HEK293 (cell line): Measurements from ENCODE around the gene GINS1.

Experiments used
- CTCF ChIA-PET: fragments of 350-600 bp; formaldehyde crosslinking; extraction: SDS; loops from one replicate; lab custom pipeline; 2021; ENCODE audit warnings: antibody characterized with exemption; lab: Yijun Ruan, JAX
- POLR2A ChIA-PET: fragments of 300-600 bp; formaldehyde crosslinking; extraction: SDS; loops from one replicate; lab custom pipeline; 2020; ENCODE audit warnings: antibody characterized with exemption, inconsistent platforms; lab: Yijun Ruan, JAX
- H3K27ac ChIP-seq: fragments of 200-500 bp; sonication (Bioruptor generic); 2 replicates; pipeline ENCODE4 v1.5.1; 2014; ENCODE audit warnings: low read depth, low read length, control low read depth, inconsistent platforms; ENCODE audit errors: extremely low read depth
- H3K36me3 ChIP-seq, 2 experiments: fragments of 200-500 bp in 1 of 2; sonication (Bioruptor generic) in 1 of 2; 1 replicate in 1 of 2; 2 replicates in 1 of 2; pipeline ENCODE4 v1.5.1; 2014 to 2017; ENCODE audit warnings: inconsistent platforms in 2 of 2, low read length in 2 of 2; ENCODE audit not compliant: control insufficient read depth in 2 of 2, insufficient read depth in 1 of 2
- H3K4me1 ChIP-seq: fragments of 200-500 bp; sonication (Bioruptor generic); 2 replicates; pipeline ENCODE4 v1.5.1; 2014; ENCODE audit warnings: mild to moderate bottlenecking, low read length, inconsistent platforms; ENCODE audit not compliant: control insufficient read depth, insufficient read depth
- H3K4me3 ChIP-seq: 2 replicates; pipeline ENCODE4 v1.5.1; 2011; ENCODE audit warnings: low read depth, mild to moderate bottlenecking, control low read depth, low read length, moderate library complexity
- H3K9me3 ChIP-seq: fragments of 200-500 bp; sonication (Bioruptor generic); 2 replicates; pipeline ENCODE4 v1.5.1; 2014; ENCODE audit warnings: low read depth, low read length, inconsistent platforms; ENCODE audit not compliant: control insufficient read depth, insufficient read depth
- BCL11B ChIP-seq: fragments of 450-650 bp; formaldehyde crosslinking; IDR thresholded peaks from 2 replicates; pipeline ENCODE4 v1.5.1; 2016; ENCODE audit warnings: low read depth, missing biosample characterization, missing genetic modification characterization
- INSM2 ChIP-seq: fragments of 450-650 bp; formaldehyde crosslinking; IDR thresholded peaks from 2 replicates; pipeline ENCODE4 v1.5.1; 2016; ENCODE audit warnings: missing biosample characterization, missing genetic modification characterization
- MYNN ChIP-seq: fragments of 450-650 bp; formaldehyde crosslinking; IDR thresholded peaks from 2 replicates; pipeline ENCODE4 v1.5.1; 2016; ENCODE audit warnings: missing biosample characterization, missing genetic modification characterization, borderline replicate concordance
- MZF1 ChIP-seq: fragments of 450-650 bp; formaldehyde crosslinking; IDR thresholded peaks from 2 replicates; pipeline ENCODE4 v1.5.1; 2017; ENCODE audit warnings: missing biosample characterization, missing genetic modification characterization, borderline replicate concordance
- PRDM2 ChIP-seq: fragments of 450-650 bp; formaldehyde crosslinking; IDR thresholded peaks from 2 replicates; pipeline ENCODE4 v1.5.1; 2016; ENCODE audit warnings: missing biosample characterization, missing genetic modification characterization, borderline replicate concordance
- TSHZ1 ChIP-seq: fragments of 450-650 bp; formaldehyde crosslinking; IDR thresholded peaks from 2 replicates; pipeline ENCODE4 v1.5.1; 2016; ENCODE audit warnings: missing biosample characterization, missing genetic modification characterization, borderline replicate concordance
- ZBTB20 ChIP-seq: fragments of 450-650 bp; formaldehyde crosslinking; IDR thresholded peaks from 2 replicates; pipeline ENCODE4 v1.5.1; 2016; ENCODE audit warnings: missing biosample characterization, missing genetic modification characterization
- ZFHX2 ChIP-seq: fragments of 450-650 bp; formaldehyde crosslinking; conservative IDR thresholded peaks from 2 replicates; pipeline ENCODE4 v1.5.1; 2016; ENCODE audit warnings: missing biosample characterization, missing genetic modification characterization
- ZNF133 ChIP-seq: fragments of 450-650 bp; formaldehyde crosslinking; IDR thresholded peaks from 2 replicates; pipeline ENCODE4 v1.5.1; 2016; ENCODE audit warnings: missing biosample characterization, missing genetic modification characterization
- ZNF146 ChIP-seq: fragments of 450-650 bp; formaldehyde crosslinking; IDR thresholded peaks from 2 replicates; pipeline ENCODE4 v1.5.1; 2016; ENCODE audit warnings: missing biosample characterization, missing genetic modification characterization
- ZNF16 ChIP-seq: fragments of 450-650 bp; formaldehyde crosslinking; IDR thresholded peaks from 2 replicates; pipeline ENCODE4 v1.5.1; 2016; ENCODE audit warnings: low read depth, missing biosample characterization, missing genetic modification characterization
- ZNF202 ChIP-seq: fragments of 450-650 bp; formaldehyde crosslinking; IDR thresholded peaks from 2 replicates; pipeline ENCODE4 v1.5.1; 2016; ENCODE audit warnings: missing biosample characterization, missing genetic modification characterization, borderline replicate concordance
- ZNF48 ChIP-seq: fragments of 450-650 bp; formaldehyde crosslinking; IDR thresholded peaks from 2 replicates; pipeline ENCODE4 v1.5.1; 2016; ENCODE audit warnings: missing biosample characterization, missing genetic modification characterization
- ZNF513 ChIP-seq: fragments of 450-650 bp; IDR thresholded peaks from 2 replicates; pipeline ENCODE4 v1.5.1; 2018; ENCODE audit warnings: missing biosample characterization, missing genetic modification characterization
- ZNF571 ChIP-seq: fragments of 450-650 bp; formaldehyde crosslinking; IDR thresholded peaks from 2 replicates; pipeline ENCODE4 v1.5.0; 2017; ENCODE audit warnings: missing biosample characterization, missing genetic modification characterization
- ZNF621 ChIP-seq: fragments of 450-650 bp; formaldehyde crosslinking; IDR thresholded peaks from 2 replicates; pipeline ENCODE4 v1.5.1; 2017; ENCODE audit warnings: missing biosample characterization, missing genetic modification characterization
- ZNF792 ChIP-seq: fragments of 450-650 bp; formaldehyde crosslinking; IDR thresholded peaks from 2 replicates; pipeline ENCODE4 v1.5.1; 2016; ENCODE audit warnings: missing biosample characterization, missing genetic modification characterization
- ZSCAN23 ChIP-seq: fragments of 450-650 bp; formaldehyde crosslinking; IDR thresholded peaks from 2 replicates; pipeline ENCODE4 v1.5.1; 2016; ENCODE audit warnings: missing biosample characterization, missing genetic modification characterization
- TF ChIP-seq, protein P1 (sequence below): fragments of 450-650 bp; formaldehyde crosslinking; IDR thresholded peaks from 2 replicates; pipeline ENCODE4 v1.5.1; 2016; ENCODE audit warnings: missing biosample characterization, missing genetic modification characterization
- TF ChIP-seq, protein P2 (sequence below): fragments of 450-650 bp; formaldehyde crosslinking; IDR thresholded peaks from 2 replicates; pipeline ENCODE4 v1.5.1; 2016; ENCODE audit warnings: missing biosample characterization, missing genetic modification characterization, low read depth

Gene GINS1

DNA sequence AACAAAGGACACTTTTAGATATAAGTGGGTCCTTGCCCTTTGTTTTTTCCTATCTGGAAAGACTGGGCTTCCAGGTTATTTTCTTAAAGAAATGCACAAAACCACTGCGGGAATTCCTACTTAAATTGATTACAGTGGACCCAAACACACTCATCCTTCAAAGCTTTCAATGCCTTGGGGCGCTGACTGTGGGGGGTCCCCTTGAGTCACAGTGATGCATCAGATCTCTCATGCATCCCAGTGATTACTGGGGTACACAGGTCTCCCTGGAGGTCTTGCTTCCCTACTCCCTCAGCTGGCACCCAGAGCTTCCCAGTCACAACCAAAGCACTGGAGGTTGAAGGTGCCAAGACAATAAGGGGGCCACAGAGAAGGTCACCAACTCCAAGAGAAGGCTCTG, 37.5 kb upstream of the GINS1 start (continued):
- TF ChIP-seq TSHZ1 (tag by site-specific recombination), result no peak
- TF ChIP-seq ZNF571 (tag by site-specific recombination), result no peak
- TF ChIP-seq ZNF48 (tag by site-specific recombination), result no peak
- TF ChIP-seq ZNF513 (tag by site-specific recombination), result no peak
- no peak for TF ChIP-seq ZNF133
- TF ChIP-seq, protein P1, sequence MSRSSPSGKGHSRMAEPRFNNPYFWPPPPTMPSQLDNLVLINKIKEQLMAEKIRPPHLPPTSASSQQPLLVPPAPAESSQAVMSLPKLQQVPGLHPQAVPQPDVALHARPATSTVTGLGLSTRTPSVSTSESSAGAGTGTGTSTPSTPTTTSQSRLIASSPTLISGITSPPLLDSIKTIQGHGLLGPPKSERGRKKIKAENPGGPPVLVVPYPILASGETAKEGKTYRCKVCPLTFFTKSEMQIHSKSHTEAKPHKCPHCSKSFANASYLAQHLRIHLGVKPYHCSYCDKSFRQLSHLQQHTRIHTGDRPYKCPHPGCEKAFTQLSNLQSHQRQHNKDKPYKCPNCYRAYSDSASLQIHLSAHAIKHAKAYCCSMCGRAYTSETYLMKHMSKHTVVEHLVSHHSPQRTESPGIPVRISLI (tag by site-specific recombination), result no peak
- TF ChIP-seq, protein P2, sequence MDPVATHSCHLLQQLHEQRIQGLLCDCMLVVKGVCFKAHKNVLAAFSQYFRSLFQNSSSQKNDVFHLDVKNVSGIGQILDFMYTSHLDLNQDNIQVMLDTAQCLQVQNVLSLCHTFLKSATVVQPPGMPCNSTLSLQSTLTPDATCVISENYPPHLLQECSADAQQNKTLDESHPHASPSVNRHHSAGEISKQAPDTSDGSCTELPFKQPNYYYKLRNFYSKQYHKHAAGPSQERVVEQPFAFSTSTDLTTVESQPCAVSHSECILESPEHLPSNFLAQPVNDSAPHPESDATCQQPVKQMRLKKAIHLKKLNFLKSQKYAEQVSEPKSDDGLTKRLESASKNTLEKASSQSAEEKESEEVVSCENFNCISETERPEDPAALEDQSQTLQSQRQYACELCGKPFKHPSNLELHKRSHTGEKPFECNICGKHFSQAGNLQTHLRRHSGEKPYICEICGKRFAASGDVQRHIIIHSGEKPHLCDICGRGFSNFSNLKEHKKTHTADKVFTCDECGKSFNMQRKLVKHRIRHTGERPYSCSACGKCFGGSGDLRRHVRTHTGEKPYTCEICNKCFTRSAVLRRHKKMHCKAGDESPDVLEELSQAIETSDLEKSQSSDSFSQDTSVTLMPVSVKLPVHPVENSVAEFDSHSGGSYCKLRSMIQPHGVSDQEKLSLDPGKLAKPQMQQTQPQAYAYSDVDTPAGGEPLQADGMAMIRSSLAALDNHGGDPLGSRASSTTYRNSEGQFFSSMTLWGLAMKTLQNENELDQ (tag by site-specific recombination), result no peak
- no peak for TF ChIP-seq ZSCAN23
- TF ChIP-seq ZNF792, result no peak
- no peak for TF ChIP-seq MZF1 (tag by site-specific recombination)
- TF ChIP-seq ZFHX2 (tag by site-specific recombination), result no peak
- TF ChIP-seq ZNF146 (tag by site-specific recombination), result no peak
- no peak for TF ChIP-seq ZNF202 (tag by site-specific recombination)
- no peak for TF ChIP-seq BCL11B (tag by site-specific recombination)

GRCh38 chr20:25372584-25373336, 34.7 kb upstream of the GINS1 start:
- H3K27ac ChIP-seq, result no peak overlapping the region
- ChIA-PET CTCF (no interaction called here), POLR2A (no interaction called here)
- H3K4me1 ChIP-seq, result no peaks in the 10 kb centered on the region
- no peaks in the 10 kb centered on the region for H3K9me3 ChIP-seq
- H3K4me3 ChIP-seq, result no peak overlapping the region
- no peaks in the 10 kb centered on the region; a peak in 1 of 3 replicates for H3K36me3 ChIP-seq
- no peak for TF ChIP-seq ZNF16 (tag by site-specific recombination)
- 0 out of 2 replicates have a peak, but pooled peaks have one; percentile 12 for TF ChIP-seq INSM2 (tag by site-specific recombination)
- TF ChIP-seq PRDM2 (tag by site-specific recombination), result no peak
- no peak for TF ChIP-seq ZNF621 (tag by site-specific recombination)
- no peak for TF ChIP-seq MYNN (tag by site-specific recombination)
- no peak for TF ChIP-seq ZBTB20
